Stimulated activated CD8-positive, alpha-beta memory T cell treated with anti-CD3 and anti-CD28 coated beads, Interleukin-12 subunit alpha, Interleukin-12 subunit beta, amount 100 ng/mL, for 1 hour (primary cell): ENCODE data around the gene PML.
A peak's percentile ranks its signal among the peaks of the same experiment; 100 is the strongest.
"Not testable (repeated sequence)": the region's sequence is repeated elsewhere in the genome, so short reads cannot be mapped to it uniquely, and the experiment has no call there.

Source experiments
- DNase-seq: peaks from one replicate; pipeline ENCODE4 v3.0.0-alpha.2; 2020; ENCODE audit warnings: low read depth

PML gene

GRCh38 chr15:74060251-74060650 lies 65.7 kb downstream of the PML start:
- DNase-seq, result no peak

- no peak for DNase-seq
Observed at GRCh38 chr15:74062236-74062635, 67.7 kb downstream of the PML start.

GRCh38 chr15:74062671-74063070 lies 68.2 kb downstream of the PML start:
- DNase-seq, result no peak

GRCh38 chr15:74063425-74064146 lies 69.1 kb downstream of the PML start:
- DNase-seq, result not testable (repeated sequence)

GRCh38 chr15:74064183-74064582 lies 69.7 kb downstream of the PML start:
- DNase-seq, result not testable (repeated sequence)

GRCh38 chr15:74064822-74065221 lies 70.3 kb downstream of the PML start:
- DNase-seq, result not testable (repeated sequence)

- peak; percentile 15 for DNase-seq
Observed at GRCh38 chr15:74065684-74066411, 71.3 kb downstream of the PML start.

GRCh38 chr15:74071645-74072044 lies 77.1 kb downstream of the PML start:
- DNase-seq, result not testable (repeated sequence)

GRCh38 chr15:74072132-74072531 lies 77.6 kb downstream of the PML start:
- DNase-seq, result not testable (repeated sequence)

GRCh38 chr15:74072614-74073337 lies 78.3 kb downstream of the PML start:
- not testable (repeated sequence) for DNase-seq

GRCh38 chr15:74075781-74076180 lies 81.3 kb downstream of the PML start:
- not testable (repeated sequence) for DNase-seq

GRCh38 chr15:74082450-74082849 lies 87.9 kb downstream of the PML start, which contains the start of gene GOLGA6A:
Gene GOLGA6A (minus strand): TSS chr15:74082550. CDS start chr15:74082509, 41 bp downstream.
- DNase-seq, result not testable (repeated sequence)

- not testable (repeated sequence) for DNase-seq
Observed at GRCh38 chr15:74094567-74094966, 100.1 kb downstream of the PML start.

GRCh38 chr15:74095610-74096009 lies 101.1 kb downstream of the PML start:
- not testable (repeated sequence) for DNase-seq

- DNase-seq, result not testable (repeated sequence)
Observed at GRCh38 chr15:74096753-74097474, 102.4 kb downstream of the PML start.
